GM23248 (cell line): ENCODE results near the gene OR2L8.

Source experiments
- EZH2 ChIP-seq: fragments of 200-600 bp; sonication (generic); IDR thresholded peaks from 2 replicates; pipeline ENCODE4 v1.6.1; 2018; ENCODE audit warnings: antibody characterized with exemption, mild to moderate bottlenecking; ENCODE audit not compliant: insufficient read depth, poor library complexity, severe bottlenecking
- EZH2phosphoT487 ChIP-seq: fragments of 200-600 bp; sonication (generic); IDR thresholded peaks from 2 replicates; pipeline ENCODE4 v1.6.1; 2018; ENCODE audit warnings: antibody characterized with exemption, moderate library complexity, mild to moderate bottlenecking, low read depth; ENCODE audit not compliant: insufficient read depth

- TF ChIP-seq EZH2 (no peak), EZH2phosphoT487 (no peak)
Measured at GRCh38 chr1:247914941-247915662, 33.6 kb upstream of the OR2L8 start.
